Psoas muscle (tissue), 8 donors: ENCODE data around the gene CPED1. TPM values are rescaled to one million over a fixed set of nuclear protein-coding genes. Genes with fewer than 3 reads are reported as not detected.

Source experiments
- ATAC-seq, 4 donors: fragments of 200-7000 bp; cut with Tn5 transposase; one replicate each; pipeline ENCODE4 v1.9.1; 2020; ENCODE audit warnings: moderate library complexity in 3 of 4, mild to moderate bottlenecking in 2 of 4
- DNase-seq, 2 donors: peaks; one replicate each; pipeline ENCODE4 v3.0.0-alpha.2; 2020
- H3K27ac ChIP-seq: fragments of 200-600 bp; one replicate; pipeline ENCODE4 v1.8.0; 2022
- H3K27me3 ChIP-seq, 3 donors: fragments of 200-600 bp in 1 of 3; one replicate each; pipeline versions ENCODE4 v1.6.1 to v1.8.0; 2013 to 2022; ENCODE audit warnings: low read length in 2 of 3, mild to moderate bottlenecking in 2 of 3, moderate library complexity in 1 of 3; ENCODE audit not compliant: insufficient read depth in 3 of 3
- H3K36me3 ChIP-seq, 2 donors: fragments of 200-600 bp in 1 of 2; one replicate each; pipeline versions ENCODE4 v1.6.1 to v1.8.0; 2013 to 2022; ENCODE audit warnings: low read depth in 1 of 2, mild to moderate bottlenecking in 1 of 2, moderate library complexity in 1 of 2; ENCODE audit not compliant: insufficient read depth in 1 of 2
- H3K4me1 ChIP-seq: fragments of 200-600 bp; one replicate; pipeline ENCODE4 v1.8.0; 2022
- H3K4me3 ChIP-seq: fragments of 200-600 bp; one replicate; pipeline ENCODE4 v1.8.0; 2022; ENCODE audit warnings: mild to moderate bottlenecking
- H3K9me3 ChIP-seq: fragments of 200-600 bp; one replicate; pipeline ENCODE4 v1.8.0; 2022
- WGBS, 3 donors: extraction: QIAGEN DNeasy Blood & Tissue Kit; methylation state at CpG; one replicate each; pipeline versions ENCODE4 v1.1.6 to v1.1.7; 2013; 5-methylcytosine and 5-hydroxymethylcytosine counted together
- intact Hi-C, 2 donors: fragments of 100-400 bp; cut with DNase I; formaldehyde crosslinking; loops; one replicate each; pipeline versions ENCODE4 v1.11.0 to v1.14.2; 2022
- polyA plus RNA-seq, 3 donors: library from polyadenylated mRNA; stranded (reverse); fragments of 200-250 nt; gene quantifications; one replicate each; pipeline ENCODE4 v1.2.3, GENCODE V29; 2013
- total RNA-seq, 4 donors: library from RNA; stranded (reverse); fragmentation: NEBNext Ultra II Directional in 2 of 4; extraction: Animal tissue kit (Norgen Biotek cat#: 25700) in 2 of 4; gene quantifications; one replicate each; pipeline versions ENCODE4 v1.2.1 to v1.2.4, GENCODE V29; 2021 to 2023
- TF ChIP-seq, protein P1 (sequence below): fragments of 200-600 bp; IDR thresholded peaks from one replicate; pipeline ENCODE4 v1.8.0; 2022; ENCODE audit warnings: antibody characterized with exemption
- donor health status: healthy with polysubstance abuse.
- donor health status: DM: no; HTN: no; CAD: no; lungs with moderate emphysema.
- donor health status: Bipolar disorder and iron deficiency.
- donor health status: healthy.
- donor health status: DM: yes; HTN: yes; CAD: no.
- donor health status: DM: no; HTN: no; CAD: no.
- donor health status: DM: no; HTN: no; CAD: no.
- donor health status: DM: yes; HTN: yes; CAD: no.

The CPED1 gene
- total and polyA plus RNA-seq, 7 donors = 0.90 to 39.2 (median 12.0) TPM

GRCh38 chr7:120955577-120956149 lies 32.8 kb upstream of the CPED1 start:
- intact Hi-C loops = no loop called here
- H3K4me1 ChIP-seq = peaks cover 21% of the 10 kb centered on the region
- no peaks in the 10 kb centered on the region for H3K9me3 ChIP-seq
- TF ChIP-seq, protein P1, sequence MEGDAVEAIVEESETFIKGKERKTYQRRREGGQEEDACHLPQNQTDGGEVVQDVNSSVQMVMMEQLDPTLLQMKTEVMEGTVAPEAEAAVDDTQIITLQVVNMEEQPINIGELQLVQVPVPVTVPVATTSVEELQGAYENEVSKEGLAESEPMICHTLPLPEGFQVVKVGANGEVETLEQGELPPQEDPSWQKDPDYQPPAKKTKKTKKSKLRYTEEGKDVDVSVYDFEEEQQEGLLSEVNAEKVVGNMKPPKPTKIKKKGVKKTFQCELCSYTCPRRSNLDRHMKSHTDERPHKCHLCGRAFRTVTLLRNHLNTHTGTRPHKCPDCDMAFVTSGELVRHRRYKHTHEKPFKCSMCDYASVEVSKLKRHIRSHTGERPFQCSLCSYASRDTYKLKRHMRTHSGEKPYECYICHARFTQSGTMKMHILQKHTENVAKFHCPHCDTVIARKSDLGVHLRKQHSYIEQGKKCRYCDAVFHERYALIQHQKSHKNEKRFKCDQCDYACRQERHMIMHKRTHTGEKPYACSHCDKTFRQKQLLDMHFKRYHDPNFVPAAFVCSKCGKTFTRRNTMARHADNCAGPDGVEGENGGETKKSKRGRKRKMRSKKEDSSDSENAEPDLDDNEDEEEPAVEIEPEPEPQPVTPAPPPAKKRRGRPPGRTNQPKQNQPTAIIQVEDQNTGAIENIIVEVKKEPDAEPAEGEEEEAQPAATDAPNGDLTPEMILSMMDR = no peak
- H3K27ac ChIP-seq = no peak overlapping the region
- no peak overlapping the region for H3K4me3 ChIP-seq
- ATAC-seq (no peak), DNase-seq (no peak)
- peaks cover 4 to 76% of the 10 kb centered on the region in 2 donors for H3K36me3 ChIP-seq
- H3K27me3 ChIP-seq = no peaks in the 10 kb centered on the region
- 88 to 94% (median 89%) methylated on average over 3 of the region's 3 CpGs for WGBS, 3 donors

DNA sequence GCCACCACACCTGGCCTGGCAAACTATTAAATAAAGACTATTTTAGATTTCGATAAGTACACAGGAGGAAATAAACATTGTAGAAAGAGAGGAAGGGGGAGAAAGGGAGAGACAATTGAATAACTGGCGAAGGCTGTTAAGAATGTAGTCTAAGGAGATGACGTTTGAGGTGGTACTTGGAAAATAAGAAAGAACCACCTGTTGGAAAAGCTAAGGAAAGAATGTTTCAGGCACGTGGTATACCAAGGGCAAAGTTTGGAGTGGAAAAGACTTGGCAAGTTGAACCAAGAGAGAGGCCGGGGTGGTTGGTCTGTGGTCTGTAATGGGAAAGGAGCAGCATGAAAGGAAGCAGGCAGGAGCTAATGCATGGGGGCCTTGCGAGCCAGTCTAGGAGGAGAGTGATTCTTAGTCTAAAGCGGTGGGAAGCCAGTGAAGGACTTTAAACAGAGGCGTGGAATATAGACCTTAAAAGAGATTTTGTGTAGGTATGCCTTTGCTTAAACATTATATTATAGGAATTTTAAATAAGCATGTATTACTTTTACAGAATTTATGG lies 28.5 kb upstream of the CPED1 start:
- intact Hi-C loops = no loop called here
- Histone ChIP-seq H3K4me3 (no peak overlapping the region), H3K4me1 (peaks cover 17% of the 10 kb centered on the region), H3K27ac (no peak overlapping the region), H3K27me3 (no peaks in the 10 kb centered on the region), H3K9me3 (no peaks in the 10 kb centered on the region), H3K36me3 (peaks cover 4 to 56% of the 10 kb centered on the region in 2 donors)
- 78 to 83% (median 83%) methylated on average over 8 of the region's 8 CpGs for WGBS, 3 donors
- ATAC-seq (no peak), DNase-seq (no peak)
- TF ChIP-seq, protein P1 = no peak

GRCh38 chr7:120960714-120961113 lies 27.8 kb upstream of the CPED1 start:
- H3K36me3 ChIP-seq = peaks cover 4 to 56% of the 10 kb centered on the region in 2 donors
- no peaks in the 10 kb centered on the region for H3K9me3 ChIP-seq
- H3K4me1 ChIP-seq = peaks cover 17% of the 10 kb centered on the region
- intact Hi-C loops = no loop called here
- DNase-seq = no peak
- no peak overlapping the region for H3K4me3 ChIP-seq
- 51 to 62% (median 60%) methylated on average over 1 of the region's 1 CpG for WGBS, 3 donors
- no peak for ATAC-seq
- no peaks in the 10 kb centered on the region for H3K27me3 ChIP-seq
- H3K27ac ChIP-seq = no peak overlapping the region
- TF ChIP-seq, protein P1 = no peak

GRCh38 chr7:120961638-120962173 lies 26.8 kb upstream of the CPED1 start:
- 56 to 60% (median 58%) methylated on average over 1 of the region's 1 CpG for WGBS, 3 donors
- intact Hi-C loops = no loop called here
- TF ChIP-seq, protein P1 = no peak
- DNase-seq = no peak
- H3K9me3 ChIP-seq = no peaks in the 10 kb centered on the region
- peaks cover 17% of the 10 kb centered on the region for H3K4me1 ChIP-seq
- ATAC-seq = no peak
- no peak overlapping the region for H3K4me3 ChIP-seq
- H3K27ac ChIP-seq = no peak overlapping the region
- no peaks in the 10 kb centered on the region for H3K27me3 ChIP-seq
- H3K36me3 ChIP-seq = peaks cover 7 to 56% of the 10 kb centered on the region in 2 donors
